ENCODE results near the gene B9D2.
A peak's percentile ranks its signal among the peaks of the same experiment; 100 is the strongest.

B9D2 gene

DNA sequence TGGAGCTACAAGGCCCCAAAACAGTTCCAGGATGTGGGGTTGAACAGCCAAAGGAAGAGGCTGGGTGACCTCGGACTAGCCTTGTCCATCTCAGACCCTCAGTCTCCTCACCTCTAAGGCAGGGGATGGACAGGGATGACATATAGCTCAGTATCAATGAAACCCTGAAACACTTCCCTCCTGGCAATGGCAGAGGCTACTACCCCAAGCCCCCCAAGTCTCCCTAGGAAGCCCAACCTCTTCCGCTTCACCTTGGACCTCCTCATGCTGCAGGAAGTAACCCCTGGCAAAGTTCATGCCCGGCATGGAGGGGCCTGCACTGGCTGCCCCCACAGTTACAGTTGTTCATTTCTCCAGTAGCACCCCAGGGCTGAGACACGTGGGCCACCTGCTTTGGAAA lies 43.4 kb downstream of the B9D2 start:
- Histone ChIP-seq H3K4me1 (ENCODE audit: control insufficient read depth, insufficient read depth, low read length) (peaks cover 44% of the 10 kb centered on the region), H3K9ac (ENCODE audit: low read length) (no peak overlapping the region), H3K9me3 (ENCODE audit: control insufficient read depth, insufficient read depth, low read depth, low read length) (0 out of 2 replicates have a peak, but pooled peaks cover 3% of the 10 kb centered on the region), H3K27me3 (ENCODE audit: control insufficient read depth, insufficient read depth, low read length) (no peaks in the 10 kb centered on the region), H3K36me3 (ENCODE audit: control insufficient read depth, insufficient read depth, low read length) (peaks cover 59% of the 10 kb centered on the region), H3K4me3 (ENCODE audit: low read depth, low read length) (no peak overlapping the region), H3K27ac (ENCODE audit: low read depth, low read length) (no peak overlapping the region)

DNA sequence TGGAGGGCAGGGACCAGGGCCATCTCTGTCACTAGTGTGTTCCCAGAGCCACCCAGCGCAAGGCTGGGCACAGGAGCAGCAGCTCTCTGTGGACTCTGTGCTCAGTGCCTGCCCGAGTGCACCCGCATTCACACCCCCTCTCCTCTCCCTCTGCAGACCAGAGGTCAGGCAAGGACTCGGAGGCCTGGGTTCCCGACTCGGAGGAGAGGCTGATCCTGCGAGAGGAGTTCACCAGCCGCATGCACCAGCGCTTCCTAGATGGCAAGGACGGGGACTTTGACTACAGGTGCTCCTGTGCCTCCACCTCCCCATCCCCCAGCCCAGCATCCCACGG lies 43.8 kb downstream of the B9D2 start:
- H3K36me3 ChIP-seq (ENCODE audit: control insufficient read depth, insufficient read depth, low read length) = peaks cover 63% of the 10 kb centered on the region

DNA sequence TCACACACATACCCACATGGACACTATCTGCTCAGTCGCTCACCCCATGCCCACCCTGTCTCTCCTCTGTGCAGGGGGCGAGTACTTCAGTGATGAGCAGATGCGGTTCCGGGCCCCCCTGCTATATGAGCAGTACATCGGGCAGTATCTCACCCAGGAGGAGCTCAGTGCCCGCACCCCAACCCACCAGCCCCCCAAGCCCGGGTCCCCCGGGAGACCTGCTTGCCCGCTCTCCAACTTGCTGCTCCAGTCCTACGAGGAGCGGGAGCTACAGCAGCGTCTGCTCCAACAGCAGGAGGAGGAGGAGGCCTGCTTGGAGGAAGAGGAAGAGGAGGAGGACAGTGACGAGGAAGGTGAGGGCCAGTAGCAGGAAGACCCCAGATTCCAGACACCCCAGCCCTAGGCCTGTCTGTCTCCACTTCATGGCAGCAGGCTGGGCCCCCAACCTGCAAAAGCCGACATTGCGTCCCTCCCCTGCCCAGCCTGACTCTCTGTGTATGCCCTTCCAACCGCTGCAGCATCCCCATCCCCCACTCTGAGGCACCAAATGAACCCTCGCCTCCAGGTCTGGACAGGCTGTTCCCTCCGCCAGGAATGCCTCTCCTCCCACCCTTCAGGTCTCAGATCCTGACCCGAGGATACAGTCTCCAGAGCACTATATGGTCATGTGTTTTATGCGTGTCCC lies 44.3 kb downstream of the B9D2 start:
- peaks cover 40% of the 10 kb centered on the region for H3K4me1 ChIP-seq (ENCODE audit: control insufficient read depth, insufficient read depth, low read length)
- H3K4me3 ChIP-seq (ENCODE audit: low read depth, low read length) = no peak overlapping the region
- no peak overlapping the region for H3K27ac ChIP-seq (ENCODE audit: low read depth, low read length)
- no peaks in the 10 kb centered on the region for H3K27me3 ChIP-seq (ENCODE audit: control insufficient read depth, insufficient read depth, low read length)
- H3K9ac ChIP-seq (ENCODE audit: low read length) = no peak overlapping the region
- H3K36me3 ChIP-seq (ENCODE audit: control insufficient read depth, insufficient read depth, low read length) = peaks cover 63% of the 10 kb centered on the region
- 0 out of 2 replicates have a peak, but pooled peaks cover 3% of the 10 kb centered on the region for H3K9me3 ChIP-seq (ENCODE audit: control insufficient read depth, insufficient read depth, low read depth, low read length)

More for the DNA sequence above, 43.8 kb downstream of the B9D2 start:
- 0 out of 2 replicates have a peak, but pooled peaks cover 3% of the 10 kb centered on the region for H3K9me3 ChIP-seq (ENCODE audit: control insufficient read depth, insufficient read depth, low read depth, low read length)
- H3K27ac ChIP-seq (ENCODE audit: low read depth, low read length) = no peak overlapping the region
- H3K27me3 ChIP-seq (ENCODE audit: control insufficient read depth, insufficient read depth, low read length) = no peaks in the 10 kb centered on the region
- H3K4me3 ChIP-seq (ENCODE audit: low read depth, low read length) = no peak overlapping the region
- H3K4me1 ChIP-seq (ENCODE audit: control insufficient read depth, insufficient read depth, low read length) = peaks cover 43% of the 10 kb centered on the region
- no peak overlapping the region for H3K9ac ChIP-seq (ENCODE audit: low read length)

DNA sequence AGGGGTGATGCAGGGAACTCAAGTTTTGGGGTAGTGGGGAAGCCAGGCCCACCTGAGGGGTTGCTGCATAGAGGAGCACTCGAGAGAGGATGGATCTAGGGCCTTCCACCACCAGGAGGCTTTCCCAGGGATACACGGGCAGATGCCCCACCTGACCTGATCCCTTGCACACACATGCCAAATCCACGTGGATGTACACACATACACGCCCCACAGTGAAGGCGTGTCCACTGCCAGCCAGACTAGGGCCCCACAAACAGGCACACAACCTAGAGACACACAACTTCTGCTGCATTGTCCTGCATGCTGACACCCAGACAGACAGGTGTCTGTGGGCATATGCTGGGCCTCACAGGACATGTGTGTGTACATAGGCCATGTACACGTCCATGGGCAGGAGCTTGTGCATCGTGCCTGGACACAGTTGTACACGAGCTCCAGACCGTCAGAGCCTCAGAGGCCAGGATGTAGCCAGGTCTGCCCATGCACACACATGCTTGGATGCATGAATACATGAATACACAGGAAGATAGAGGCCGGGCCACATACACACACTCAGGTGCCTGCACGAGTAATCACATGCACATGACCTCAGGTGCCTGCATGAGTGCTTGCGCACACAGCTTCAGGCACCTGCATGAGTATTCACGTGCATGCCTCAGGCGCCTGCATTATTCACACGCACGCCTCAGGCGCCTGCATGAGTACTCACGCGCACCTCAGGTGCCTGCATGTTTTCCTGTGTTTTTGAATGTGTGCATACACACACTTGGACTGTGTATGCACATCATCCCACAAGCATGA lies 45.1 kb downstream of the B9D2 start:
- no peak overlapping the region for H3K4me3 ChIP-seq (ENCODE audit: low read depth, low read length)
- no peak overlapping the region for H3K27ac ChIP-seq (ENCODE audit: low read depth, low read length)
- H3K9me3 ChIP-seq (ENCODE audit: control insufficient read depth, insufficient read depth, low read depth, low read length) = 0 out of 2 replicates have a peak, but pooled peaks cover 3% of the 10 kb centered on the region
- H3K36me3 ChIP-seq (ENCODE audit: control insufficient read depth, insufficient read depth, low read length) = peaks cover 67% of the 10 kb centered on the region
- H3K27me3 ChIP-seq (ENCODE audit: control insufficient read depth, insufficient read depth, low read length) = no peaks in the 10 kb centered on the region
- H3K4me1 ChIP-seq (ENCODE audit: control insufficient read depth, insufficient read depth, low read length) = peaks cover 33% of the 10 kb centered on the region
- H3K9ac ChIP-seq (ENCODE audit: low read length) = no peak overlapping the region

DNA sequence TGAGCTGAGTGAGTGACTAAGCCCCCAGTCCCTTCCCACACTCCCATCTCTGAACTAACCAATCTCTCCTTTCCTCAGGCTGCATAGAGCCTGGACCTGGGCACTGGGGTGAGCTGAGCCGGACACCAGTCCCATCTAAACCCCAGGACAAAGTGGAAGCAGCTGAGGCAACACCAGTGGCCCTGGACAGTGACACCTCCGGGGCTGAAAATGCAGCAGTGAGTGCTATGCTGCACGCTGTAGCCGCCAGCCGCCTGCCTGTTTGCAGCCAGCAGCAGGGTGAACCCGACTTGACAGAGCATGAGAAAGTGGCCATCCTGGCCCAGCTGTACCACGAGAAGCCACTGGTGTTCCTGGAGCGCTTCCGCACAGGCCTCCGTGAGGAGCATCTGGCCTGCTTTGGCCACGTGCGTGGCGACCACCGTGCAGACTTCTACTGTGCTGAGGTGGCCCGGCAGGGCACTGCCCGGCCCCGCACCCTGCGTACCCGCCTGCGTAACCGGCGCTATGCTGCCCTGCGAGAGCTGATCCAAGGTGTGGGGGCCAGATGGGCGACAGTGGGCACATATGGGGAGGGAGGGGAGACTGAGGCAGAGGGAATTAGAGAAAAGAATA lies 47.5 kb downstream of the B9D2 start:
- H3K4me3 ChIP-seq (ENCODE audit: low read depth, low read length) = no peak overlapping the region
- H3K36me3 ChIP-seq (ENCODE audit: control insufficient read depth, insufficient read depth, low read length) = peaks cover 74% of the 10 kb centered on the region
- no peak overlapping the region for H3K27ac ChIP-seq (ENCODE audit: low read depth, low read length)
- no peak overlapping the region for H3K9ac ChIP-seq (ENCODE audit: low read length)
- 0 out of 2 replicates have a peak, but pooled peaks cover 3% of the 10 kb centered on the region for H3K9me3 ChIP-seq (ENCODE audit: control insufficient read depth, insufficient read depth, low read depth, low read length)
- peaks cover 9% of the 10 kb centered on the region for H3K4me1 ChIP-seq (ENCODE audit: control insufficient read depth, insufficient read depth, low read length)
- H3K27me3 ChIP-seq (ENCODE audit: control insufficient read depth, insufficient read depth, low read length) = no peaks in the 10 kb centered on the region

DNA sequence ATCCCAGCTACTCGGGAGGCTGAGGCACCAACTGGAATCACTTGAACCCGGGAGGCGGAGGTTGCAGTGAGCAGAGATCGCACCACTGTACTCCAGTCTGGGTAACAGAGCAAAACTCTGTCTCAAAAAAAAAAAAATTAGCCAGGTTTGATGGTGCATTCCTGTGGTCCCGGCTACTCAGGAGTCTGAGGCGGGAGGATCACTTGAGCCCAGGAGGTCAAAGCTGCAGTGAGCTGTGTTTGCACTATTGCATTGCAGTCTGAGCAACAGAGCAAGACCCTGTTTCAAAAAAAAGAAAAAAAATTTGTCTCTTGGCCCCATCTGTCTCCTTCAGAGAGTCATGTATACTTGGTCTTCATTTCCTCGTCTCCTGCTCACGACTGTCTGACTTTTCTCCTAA lies 52.3 kb downstream of the B9D2 start:
- H3K36me3 ChIP-seq (ENCODE audit: control insufficient read depth, insufficient read depth, low read length) = peaks cover 49% of the 10 kb centered on the region
- no peak overlapping the region for H3K9ac ChIP-seq (ENCODE audit: low read length)
- H3K27ac ChIP-seq (ENCODE audit: low read depth, low read length) = no peak overlapping the region
- H3K27me3 ChIP-seq (ENCODE audit: control insufficient read depth, insufficient read depth, low read length) = no peaks in the 10 kb centered on the region
- H3K4me3 ChIP-seq (ENCODE audit: low read depth, low read length) = peak overlapping the region; percentile 90; the same call in 1 of the 2 replicates
- H3K9me3 ChIP-seq (ENCODE audit: control insufficient read depth, insufficient read depth, low read depth, low read length) = no peaks in the 10 kb centered on the region
- H3K4me1 ChIP-seq (ENCODE audit: control insufficient read depth, insufficient read depth, low read length) = peaks cover 16% of the 10 kb centered on the region

DNA sequence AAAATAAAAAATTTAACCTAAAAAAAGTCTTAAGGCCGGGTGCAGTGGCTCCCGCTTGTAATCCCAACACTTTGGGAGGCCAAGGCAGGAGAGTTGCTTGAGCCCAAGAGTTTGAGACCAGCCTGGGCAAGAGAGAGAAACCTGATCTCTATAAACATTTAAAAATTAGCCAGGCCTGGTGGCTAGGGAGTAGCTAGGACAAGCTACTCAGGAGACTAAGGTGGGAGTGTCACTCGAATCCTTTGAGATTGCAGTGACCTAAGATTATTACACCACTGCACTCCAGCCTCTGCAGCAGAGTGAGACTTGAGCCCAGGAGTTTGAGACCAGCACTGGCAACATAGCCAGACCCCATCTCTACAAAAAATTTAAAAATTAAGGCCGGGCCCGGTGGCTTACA lies 52.9 kb downstream of the B9D2 start:
- Histone ChIP-seq H3K36me3 (ENCODE audit: control insufficient read depth, insufficient read depth, low read length) (peaks cover 49% of the 10 kb centered on the region), H3K4me1 (ENCODE audit: control insufficient read depth, insufficient read depth, low read length) (peaks cover 16% of the 10 kb centered on the region), H3K27ac (ENCODE audit: low read depth, low read length) (no peak overlapping the region; the same call in 1 of the 2 replicates), H3K9ac (ENCODE audit: low read length) (peak overlapping the region; percentile 96), H3K9me3 (ENCODE audit: control insufficient read depth, insufficient read depth, low read depth, low read length) (no peaks in the 10 kb centered on the region), H3K4me3 (ENCODE audit: low read depth, low read length) (peak overlapping the region; percentile 90), H3K27me3 (ENCODE audit: control insufficient read depth, insufficient read depth, low read length) (no peaks in the 10 kb centered on the region)

DNA sequence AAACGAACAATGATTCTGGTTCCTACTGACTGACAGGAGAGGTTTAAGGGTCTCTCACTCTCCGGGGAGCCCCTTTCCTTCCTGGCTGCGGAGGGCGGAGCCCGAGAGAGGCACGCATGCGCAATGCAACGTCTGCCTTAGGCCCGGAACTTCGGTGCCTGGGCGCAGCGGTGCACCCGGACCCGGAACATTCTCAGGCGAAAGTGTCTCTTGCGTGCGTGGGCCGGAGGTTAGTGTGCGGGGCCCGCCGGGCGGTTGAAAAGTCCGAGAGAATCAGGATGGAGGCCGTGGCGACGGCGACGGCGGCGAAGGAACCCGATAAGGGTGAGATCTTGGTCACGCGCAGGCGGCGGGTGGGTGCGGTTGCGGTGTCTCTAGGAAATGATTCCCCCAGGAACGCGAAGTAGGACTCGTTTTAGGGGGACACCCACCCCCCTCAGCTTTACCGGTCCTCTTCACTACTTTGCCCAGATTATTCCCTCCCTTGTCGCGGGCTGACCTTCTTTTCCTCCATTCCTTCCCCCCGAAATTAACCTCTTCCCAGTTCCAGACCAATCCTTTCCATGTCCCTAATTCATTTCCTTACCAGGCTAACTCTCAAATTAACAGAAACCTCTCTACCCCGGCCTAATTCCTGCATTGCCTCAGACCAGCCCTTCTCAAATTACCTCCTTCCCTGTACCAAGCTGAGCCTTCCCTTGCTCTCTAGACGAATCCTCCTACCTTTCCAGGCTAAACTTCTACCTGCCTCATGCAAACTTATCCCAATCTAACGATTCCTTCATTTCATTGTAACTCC lies 53.7 kb downstream of the B9D2 start, which contains the start of gene CCDC97:
CCDC97 (plus strand) TSS at position 140 of the 799 bp plus-strand sequence; CDS start at position 279, 139 bp downstream.
- peaks cover 16% of the 10 kb centered on the region for H3K4me1 ChIP-seq (ENCODE audit: control insufficient read depth, insufficient read depth, low read length)
- H3K9me3 ChIP-seq (ENCODE audit: control insufficient read depth, insufficient read depth, low read depth, low read length) = no peaks in the 10 kb centered on the region
- peak within 1 kb of the TSS; percentile 90 for H3K27ac ChIP-seq (ENCODE audit: low read depth, low read length)
- peaks cover 49% of the 10 kb centered on the region for H3K36me3 ChIP-seq (ENCODE audit: control insufficient read depth, insufficient read depth, low read length)
- H3K27me3 ChIP-seq (ENCODE audit: control insufficient read depth, insufficient read depth, low read length) = no peaks in the 10 kb centered on the region
- peak within 1 kb of the TSS; percentile 90 for H3K4me3 ChIP-seq (ENCODE audit: low read depth, low read length)
- H3K9ac ChIP-seq (ENCODE audit: low read length) = peak within 1 kb of the TSS; percentile 96

DNA sequence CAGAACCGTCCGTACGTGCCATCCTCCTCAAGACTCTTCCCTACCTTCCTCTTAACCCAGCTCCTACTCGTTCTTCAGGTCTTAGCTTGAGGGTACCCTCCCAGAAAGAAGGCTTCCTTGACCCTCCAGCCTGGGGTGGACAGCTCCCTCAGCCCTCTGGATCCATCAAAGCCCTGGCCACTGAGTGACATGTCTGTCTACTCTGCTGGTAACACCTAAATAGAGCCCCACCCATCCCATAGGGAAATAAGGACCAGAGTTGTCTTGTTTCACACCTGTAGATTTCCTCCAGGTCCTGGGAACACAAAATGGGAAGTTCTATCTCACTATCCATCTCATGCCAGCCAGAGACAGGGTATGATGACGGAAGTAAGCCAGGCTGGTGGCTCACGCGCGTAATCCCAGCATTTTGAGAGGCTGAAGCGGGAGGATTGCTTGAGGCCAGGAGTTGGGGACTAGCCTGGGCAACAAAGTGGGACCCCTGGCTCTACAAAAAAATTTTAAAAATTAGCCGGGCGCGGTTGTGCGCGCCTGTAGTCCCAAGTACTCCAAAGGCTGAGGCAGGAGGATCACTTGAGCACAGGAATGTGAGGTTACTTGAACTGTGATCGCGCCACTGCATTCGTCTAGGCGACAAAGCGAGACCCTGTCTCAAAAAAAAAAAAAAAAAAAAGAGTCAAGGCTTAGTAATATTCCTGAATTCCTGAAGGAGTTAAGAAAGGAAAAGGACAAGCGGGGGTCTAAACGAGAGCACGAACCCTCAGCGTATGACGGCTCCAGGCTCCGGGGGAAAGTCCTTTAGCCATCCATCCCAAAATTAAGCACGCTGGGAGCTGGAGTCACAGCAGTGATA lies 54.5 kb downstream of the B9D2 start:
- Histone ChIP-seq H3K9ac (ENCODE audit: low read length) (peak overlapping the region; percentile 96), H3K9me3 (ENCODE audit: control insufficient read depth, insufficient read depth, low read depth, low read length) (no peaks in the 10 kb centered on the region), H3K4me1 (ENCODE audit: control insufficient read depth, insufficient read depth, low read length) (peaks cover 16% of the 10 kb centered on the region), H3K4me3 (ENCODE audit: low read depth, low read length) (peak overlapping the region; percentile 90), H3K27me3 (ENCODE audit: control insufficient read depth, insufficient read depth, low read length) (no peaks in the 10 kb centered on the region), H3K27ac (ENCODE audit: low read depth, low read length) (peak overlapping the region; percentile 90; the same call in 1 of the 2 replicates), H3K36me3 (ENCODE audit: control insufficient read depth, insufficient read depth, low read length) (peaks cover 55% of the 10 kb centered on the region)
